HG03060 (cell line): ENCODE results near the gene SRGAP2B.
"Not testable (repeated sequence)": the region's sequence is repeated elsewhere in the genome, so short reads cannot be mapped to it uniquely, and the experiment has no call there.

ENCODE experiments used
- ATAC-seq: cut with Tn5 transposase; IDR thresholded peaks from one replicate; pipeline ENCODE4 v1.9.1; 2021; ENCODE audit warnings: low read depth, moderate number of reproducible peaks; ENCODE audit not compliant: unreplicated experiment

Gene SRGAP2B

DNA sequence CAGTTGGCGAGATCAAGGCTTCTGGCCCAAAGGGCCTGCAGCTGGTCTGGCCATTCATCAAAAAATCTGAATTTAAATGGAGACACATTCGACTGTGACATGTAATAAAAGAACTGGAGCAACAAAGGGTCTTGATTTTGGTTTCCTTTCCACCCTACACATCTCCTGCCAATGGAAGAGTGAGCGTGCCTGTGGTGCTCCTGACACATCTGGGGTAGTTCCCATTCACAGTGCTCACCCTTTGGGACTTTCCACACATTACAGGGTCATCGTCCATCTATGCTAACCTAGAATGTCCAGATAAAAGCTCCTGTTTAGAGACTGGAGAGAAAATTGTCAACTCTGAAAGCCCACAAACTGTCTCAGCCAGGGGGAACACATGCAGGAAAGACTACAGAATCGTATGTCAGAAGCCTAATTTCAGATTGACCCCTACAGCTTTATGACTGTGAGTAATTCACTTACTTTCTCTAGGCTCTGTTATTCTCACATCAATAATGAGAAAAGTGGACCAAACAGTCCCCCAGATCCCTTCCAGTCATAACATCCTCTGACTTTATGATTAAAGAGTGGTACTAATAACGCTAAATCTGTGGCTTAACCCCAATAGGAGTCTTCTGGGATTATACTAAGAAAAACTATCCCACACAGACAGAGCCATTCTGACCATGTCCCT lies 46.8 kb downstream of the SRGAP2B start:
- not testable (repeated sequence) for ATAC-seq

DNA sequence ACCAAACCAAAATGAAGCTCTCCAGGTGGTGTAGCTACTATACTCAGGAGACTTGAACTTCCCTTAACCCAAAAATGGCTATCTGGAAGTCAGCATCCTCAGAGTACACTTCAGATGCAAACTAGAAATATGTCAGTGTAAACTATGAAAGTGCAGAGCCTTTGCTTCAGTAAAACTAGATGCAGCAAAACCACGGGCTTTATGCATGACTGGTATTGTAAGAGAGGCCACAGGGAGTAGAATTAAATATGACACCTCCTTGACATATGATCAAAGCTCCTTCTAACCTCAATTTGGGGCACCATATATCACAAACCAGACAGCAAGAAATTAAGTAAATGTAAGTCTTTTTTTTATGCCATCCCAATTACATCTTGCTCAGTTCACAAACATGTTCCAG lies 47.6 kb downstream of the SRGAP2B start:
- ATAC-seq = not testable (repeated sequence)

DNA sequence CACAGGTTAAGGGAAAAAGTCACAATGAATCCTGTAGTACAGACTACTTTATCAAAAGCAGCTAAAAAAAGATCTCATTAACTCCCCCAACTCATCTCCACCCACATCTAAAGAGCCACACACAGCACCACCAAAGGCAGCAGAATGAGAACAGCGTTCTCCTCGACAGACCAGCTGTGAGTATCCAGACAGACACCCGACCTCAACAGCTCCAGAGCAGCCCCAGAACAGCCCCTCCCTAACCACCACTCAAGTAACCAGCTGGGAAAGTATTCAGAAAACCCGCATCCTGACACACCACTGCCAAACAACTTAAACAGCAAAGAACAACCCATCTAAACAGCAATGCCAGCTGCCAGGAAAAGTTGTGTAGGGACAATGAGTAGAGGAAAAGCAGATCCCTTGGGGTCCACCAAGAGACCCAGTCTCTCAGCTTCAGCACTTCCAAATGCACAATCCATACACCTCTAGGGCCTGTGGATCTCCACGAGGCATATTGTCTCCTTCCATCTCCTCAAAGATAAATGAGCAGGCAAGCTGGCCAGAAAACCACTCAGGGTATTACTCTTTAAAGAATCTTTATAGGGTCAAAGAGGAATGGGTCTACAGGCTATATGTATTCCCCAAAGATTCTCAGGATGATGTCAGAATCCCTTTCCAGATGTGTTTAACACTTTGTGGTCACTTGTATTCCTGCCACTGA lies 49.4 kb downstream of the SRGAP2B start:
- not testable (repeated sequence) for ATAC-seq

DNA sequence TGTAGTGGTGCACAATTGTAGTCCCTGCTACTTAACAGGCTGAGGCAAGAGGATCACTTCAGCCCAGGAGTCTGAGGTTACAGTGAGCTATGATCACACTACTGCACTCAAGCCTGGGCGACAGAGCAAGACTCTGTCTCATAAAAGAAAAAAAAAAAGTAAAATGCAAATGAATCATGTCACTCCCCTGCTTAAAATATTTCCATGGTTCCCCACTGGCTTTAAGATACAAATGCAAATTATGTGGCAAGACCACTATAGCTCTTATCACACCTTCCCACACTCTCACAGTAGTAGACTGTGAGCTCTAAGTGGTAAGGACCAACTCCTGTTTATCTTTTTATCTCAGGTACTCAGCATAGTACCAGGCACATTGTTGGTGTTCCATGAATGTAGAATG lies 53.6 kb downstream of the SRGAP2B start:
- ATAC-seq = peak; percentile 88

DNA sequence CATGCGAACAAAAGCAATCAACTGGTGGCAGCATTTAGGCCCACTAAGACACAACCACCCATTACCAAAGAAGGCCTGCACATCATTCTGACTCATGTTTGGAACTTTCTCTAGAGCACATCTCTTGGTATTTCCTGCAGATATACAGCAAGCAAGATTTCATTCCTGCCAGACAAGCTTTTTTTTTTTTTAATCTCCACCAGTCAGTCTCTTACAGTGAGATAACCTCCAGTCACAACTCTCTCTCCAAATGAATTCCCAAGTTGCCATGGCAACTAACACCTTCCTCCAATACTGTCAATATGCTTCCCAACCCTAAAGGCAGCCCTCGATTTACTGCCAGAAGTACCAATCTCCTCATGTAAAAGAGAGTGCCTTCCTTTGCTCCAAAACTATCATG lies 59.1 kb downstream of the SRGAP2B start:
- ATAC-seq = not testable (repeated sequence)

DNA sequence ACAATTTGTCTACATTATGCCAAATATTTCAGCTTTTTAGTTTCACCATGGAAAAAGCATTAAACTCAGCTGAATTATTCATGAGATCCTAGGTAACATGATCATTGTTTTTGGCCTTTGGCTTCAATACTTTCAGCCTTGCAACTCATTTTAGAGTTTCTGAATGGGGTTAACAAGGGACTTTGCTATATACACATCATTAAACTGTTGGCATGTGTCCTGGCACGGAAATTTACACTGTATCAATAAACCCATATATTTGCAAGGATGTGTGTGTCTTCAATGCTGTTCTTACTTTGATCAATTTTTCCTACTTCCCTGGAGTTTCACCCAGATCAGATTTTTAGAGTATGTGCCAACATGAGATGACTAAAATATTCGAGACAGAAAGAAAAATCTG lies 61.6 kb downstream of the SRGAP2B start:
- not testable (repeated sequence) for ATAC-seq

DNA sequence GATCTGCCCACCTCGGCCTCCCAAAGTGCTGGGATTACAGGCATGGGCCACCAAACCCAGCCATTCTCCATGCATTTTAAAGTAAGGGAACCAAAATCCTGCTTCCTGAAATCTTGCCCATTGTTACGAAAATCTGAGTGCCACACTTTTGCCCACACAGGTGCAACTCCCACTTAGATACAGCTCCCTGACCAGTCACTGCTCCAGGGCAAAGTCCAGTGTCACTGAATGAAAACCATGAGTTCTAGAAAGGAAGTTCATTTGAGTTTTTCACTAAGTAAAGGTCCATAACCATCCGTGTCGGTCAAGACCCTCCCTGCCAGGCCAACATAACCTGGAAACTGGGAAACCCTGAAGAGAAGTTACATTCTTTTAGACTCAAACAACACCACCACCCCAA lies 67.9 kb downstream of the SRGAP2B start:
- ATAC-seq = not testable (repeated sequence)

DNA sequence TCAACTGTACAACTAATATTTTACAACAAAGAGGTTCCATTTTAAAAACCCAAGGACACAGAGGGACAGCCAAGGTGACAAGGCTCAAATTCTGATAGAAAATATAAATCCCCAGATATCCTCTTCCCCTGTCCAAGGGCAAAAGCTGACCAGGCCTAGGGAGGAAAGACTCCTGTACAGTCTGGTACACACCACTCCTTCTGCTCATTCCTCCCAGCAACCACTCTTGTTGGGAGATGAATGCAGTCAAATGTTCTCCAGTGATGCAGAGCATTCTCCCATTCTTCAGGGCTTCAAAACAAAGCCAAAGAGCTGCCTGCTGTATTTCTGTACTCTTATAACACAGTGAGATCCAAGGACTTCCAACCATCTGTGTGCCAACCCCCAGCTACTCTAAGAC lies 69.8 kb downstream of the SRGAP2B start:
- ATAC-seq = not testable (repeated sequence)

DNA sequence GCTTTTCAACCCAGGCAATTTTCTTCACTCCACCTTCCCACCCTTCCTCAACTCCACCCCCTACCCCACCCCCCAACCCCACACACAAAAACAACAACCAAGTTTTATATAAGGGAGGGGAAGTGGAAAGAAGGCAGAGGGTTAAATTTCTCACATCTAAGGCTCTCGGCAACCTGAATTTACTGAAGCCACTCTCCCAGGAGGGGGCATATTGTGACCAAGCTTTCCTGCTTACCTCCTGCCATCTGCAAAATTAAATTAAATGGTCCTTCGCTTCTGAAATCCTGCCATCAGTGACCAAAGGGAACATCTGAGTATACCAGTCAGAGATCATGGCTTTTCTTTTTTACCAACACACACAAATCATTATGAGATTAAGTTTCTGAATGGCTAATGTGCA lies 72.9 kb downstream of the SRGAP2B start:
- not testable (repeated sequence) for ATAC-seq

DNA sequence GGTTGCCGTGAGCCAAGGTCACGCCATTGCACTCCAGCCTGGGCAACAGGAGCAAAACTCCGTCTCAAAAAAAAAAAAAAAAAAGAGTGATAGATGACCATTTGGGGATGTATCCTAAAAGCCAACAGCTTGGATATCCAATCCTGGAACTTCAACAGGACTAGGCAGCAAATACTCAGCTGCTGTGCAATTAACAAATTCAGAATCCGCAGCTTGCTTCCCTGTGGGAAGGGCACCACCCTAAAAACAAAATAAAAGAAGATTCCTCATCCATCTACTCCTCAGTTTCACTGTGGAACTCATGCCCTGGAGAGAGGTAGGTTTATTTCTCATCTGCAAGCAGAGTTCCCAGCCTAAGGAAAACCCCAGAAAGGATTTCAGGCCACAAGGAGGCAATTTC lies 73.4 kb downstream of the SRGAP2B start:
- ATAC-seq = not testable (repeated sequence)

DNA sequence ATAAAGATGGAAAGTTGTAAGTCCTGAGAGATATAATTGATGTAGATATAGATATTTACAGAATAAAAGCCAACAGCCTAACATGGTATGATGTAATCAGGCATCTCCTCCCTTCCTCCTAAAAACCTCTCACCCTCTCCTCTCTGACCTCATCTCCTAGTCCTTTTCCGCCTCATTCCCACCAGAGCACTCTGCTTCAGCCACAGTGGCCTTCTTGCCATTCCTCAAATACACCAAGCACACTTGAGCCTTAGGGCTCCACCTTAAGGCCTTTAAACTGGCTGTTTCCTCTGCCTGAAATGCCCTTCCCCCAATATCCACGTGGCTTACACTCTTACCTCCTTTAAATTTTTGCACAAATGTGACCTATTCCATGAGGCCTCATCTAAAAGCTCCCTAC lies 75.4 kb downstream of the SRGAP2B start:
- not testable (repeated sequence) for ATAC-seq

DNA sequence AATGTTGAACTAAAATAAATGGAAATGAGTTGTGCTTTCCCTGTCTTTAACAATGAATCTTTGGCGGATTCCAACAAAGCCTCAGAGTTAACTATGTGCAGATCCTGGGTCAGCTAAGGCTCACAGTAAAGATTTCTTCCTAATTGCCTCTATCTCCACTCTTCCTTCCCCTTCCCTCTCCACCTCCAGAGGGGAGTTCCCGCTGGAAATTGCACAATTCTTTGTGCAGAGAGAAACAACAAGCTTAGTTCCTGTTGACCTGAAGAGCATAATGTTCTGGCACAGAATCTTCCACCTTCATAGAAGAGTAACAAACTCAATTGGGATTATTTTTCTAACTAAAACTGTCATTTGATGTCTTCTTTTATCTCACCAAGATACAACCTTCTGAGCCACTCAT lies 77.4 kb downstream of the SRGAP2B start:
- not testable (repeated sequence) for ATAC-seq

DNA sequence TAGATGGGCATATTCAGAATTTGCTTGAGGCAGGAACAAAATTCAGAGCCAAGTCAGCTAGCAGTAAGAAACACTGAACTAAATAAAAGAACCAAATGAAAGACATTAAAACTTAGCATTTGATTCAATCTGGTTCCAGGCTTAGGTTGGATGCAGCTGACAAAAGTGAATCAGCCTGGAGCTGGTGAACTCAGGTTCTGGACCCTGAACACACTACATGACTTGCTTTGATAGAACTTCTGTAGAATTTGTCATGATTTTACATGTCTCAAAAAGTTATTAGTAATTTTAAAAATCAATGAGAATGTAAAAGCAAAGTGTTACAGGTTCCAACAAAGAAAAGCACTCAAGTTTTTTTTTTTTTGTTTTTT lies 78.7 kb downstream of the SRGAP2B start:
- ATAC-seq = not testable (repeated sequence)

DNA sequence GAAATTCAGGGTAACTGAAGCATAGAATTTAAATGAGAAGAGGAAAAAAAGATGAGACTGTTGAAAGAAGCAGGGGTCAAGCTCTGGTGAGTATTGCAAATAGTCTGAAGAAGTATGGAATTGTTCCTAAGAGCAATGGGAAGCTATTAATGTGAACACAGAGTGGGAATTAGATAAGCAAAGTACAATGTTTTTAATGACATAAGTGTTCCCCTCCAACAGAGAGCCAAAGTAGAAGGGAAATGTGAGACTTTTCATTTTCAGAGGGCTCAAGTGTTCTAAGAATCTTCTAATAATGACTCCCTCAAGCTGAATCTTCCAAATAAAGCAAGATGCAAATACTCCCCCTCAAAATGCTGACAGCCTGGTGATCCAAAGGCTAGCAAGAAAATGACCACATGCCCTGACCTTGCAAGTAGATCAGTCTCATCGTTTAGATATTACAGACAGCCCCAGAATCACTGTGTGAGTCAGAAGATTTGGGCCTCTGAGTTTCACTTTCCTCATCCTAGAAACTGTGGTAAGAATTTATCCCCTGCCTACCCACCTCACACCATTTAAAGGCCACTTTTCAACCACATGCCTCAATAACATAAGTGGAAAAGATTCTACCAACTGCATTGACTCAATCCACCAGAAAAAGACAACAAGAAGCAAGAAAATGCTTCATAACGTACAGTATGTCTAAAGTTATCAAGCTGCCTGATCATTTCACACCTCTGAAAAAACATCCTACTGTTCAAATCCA lies 79.2 kb downstream of the SRGAP2B start:
- peak; percentile 77 for ATAC-seq

DNA sequence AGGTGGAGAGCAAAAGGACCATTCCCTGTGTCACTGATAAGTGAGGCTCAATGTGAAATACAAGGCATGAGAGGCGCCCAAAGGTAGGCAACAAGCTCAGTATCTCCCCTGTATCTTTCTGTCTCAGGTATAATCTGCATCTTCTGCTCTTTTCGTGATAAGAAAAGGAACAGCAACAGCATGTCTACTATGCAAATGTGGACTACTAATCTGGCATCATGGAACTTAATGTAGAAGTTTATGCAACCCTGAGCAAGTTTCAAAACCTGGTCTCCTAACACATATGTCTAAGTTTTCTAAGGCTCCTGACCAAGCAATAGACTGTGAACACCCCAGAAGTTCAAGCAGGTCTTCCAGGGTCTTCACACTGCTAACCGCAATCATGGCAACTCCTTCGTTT lies 81.8 kb downstream of the SRGAP2B start:
- ATAC-seq = not testable (repeated sequence)

DNA sequence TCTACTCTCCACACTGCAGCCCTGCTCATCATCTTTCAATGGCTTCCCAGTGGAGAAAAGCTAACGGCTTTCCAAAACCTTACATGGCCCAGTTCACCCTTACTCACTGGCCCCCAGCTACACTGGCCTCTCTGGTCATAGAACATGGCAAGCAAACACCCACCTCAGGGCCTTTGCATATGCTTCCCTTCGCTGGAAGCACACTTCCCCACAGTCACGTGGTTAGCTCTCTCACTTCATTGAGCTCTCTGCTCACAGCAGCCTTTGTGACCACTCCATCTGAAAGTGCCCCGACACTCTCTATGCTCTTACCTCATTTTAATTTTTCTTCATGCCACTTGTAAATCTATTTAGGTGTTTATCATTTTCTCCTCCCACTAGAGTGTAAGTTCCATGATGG lies 83.3 kb downstream of the SRGAP2B start:
- not testable (repeated sequence) for ATAC-seq

DNA sequence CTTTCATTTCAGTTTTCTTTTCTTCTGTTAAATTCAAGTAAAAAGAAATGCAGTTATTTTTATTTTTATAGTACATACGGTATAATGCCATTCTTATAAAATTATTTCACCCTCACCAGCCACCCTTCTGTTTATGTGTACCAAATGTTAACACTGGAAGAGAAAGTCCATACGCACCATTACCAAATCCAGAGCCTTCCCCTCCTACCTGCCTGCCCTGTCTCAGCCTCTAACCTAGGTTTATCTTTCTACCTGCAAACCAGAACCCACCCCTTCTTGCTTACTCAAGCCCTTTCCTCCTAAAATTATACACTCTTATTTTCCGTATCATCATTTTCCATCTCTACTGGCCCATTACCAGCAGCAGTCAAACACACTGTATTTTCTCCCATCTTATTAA lies 84.5 kb downstream of the SRGAP2B start:
- ATAC-seq = not testable (repeated sequence)

DNA sequence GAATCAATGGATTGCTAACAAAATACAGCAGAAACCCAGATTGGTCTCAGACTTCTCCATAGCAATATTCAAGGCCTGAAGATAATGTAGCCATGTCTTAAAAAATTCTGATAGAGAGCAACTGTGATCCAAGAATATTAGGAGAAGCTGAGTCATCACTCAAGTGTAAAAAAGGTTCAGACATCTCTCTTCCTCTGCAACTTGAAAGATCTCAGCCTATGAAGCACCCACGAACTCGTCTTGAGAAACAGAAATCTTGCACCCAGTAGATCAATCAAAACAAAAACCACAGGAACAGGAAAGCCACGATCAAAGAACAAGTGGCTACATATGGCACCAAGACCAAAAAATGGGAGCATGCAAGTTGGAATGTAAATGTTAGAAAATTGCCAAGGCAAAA lies 85.2 kb downstream of the SRGAP2B start:
- not testable (repeated sequence) for ATAC-seq

DNA sequence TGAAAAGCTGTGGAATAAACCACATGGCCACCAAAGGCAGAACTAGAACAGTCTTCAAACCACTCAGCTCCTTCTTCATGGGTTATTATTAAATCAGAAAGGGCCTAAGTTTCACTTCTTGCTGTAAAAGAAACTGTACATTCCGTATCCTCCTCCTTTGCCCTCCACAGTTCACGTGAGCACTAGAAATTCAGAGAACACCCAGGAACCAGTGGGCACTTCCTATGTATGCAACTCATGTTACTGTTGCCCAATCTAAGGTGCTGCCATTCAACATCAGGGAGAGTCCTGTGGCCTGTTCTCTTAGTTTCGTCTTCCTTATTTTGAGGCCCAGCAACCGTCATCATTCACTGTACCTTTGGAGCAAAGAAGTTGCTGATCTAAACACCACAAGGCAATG lies 86.7 kb downstream of the SRGAP2B start:
- peak; percentile 49 for ATAC-seq

DNA sequence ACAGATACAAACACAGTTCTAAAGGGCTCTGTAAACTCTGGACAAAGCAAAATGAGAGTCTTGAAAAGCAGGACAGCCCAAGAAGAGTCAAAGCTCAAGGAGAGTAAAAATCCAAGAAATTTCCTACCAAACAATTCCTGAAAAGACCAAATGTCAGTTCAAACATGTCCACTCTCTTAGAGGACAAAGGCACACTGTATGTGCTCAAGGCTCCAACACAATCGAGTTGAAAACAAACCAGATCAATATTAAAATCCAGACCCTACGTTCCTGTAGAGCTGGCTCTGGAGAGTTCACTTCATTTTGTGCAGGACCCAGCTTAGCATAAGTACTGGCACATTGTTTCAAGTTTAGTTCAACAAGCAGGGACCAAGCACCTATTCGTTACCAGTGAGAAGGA lies 90.0 kb downstream of the SRGAP2B start:
- ATAC-seq = not testable (repeated sequence)

DNA sequence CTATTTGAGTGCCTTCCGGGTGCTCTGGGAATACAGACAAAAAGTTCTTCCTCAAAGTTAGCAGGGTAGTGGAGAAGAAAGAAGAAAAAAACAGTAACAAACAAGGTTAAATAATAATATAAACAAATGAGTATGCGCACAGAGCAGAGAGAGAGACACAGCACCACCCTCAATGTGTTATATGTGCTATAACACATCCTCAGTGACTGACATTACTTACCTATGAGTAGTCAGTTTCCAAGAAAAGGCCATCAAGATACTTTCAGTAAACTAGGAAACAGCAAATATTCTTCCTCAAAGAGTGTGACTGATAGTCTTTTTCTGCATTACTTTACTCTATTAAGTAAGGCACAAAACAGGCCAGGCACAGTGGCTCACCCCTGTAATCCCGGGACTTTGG lies 93.7 kb downstream of the SRGAP2B start:
- not testable (repeated sequence) for ATAC-seq
